ENCODE results near the gene POLE2. TPM values are rescaled to one million over a fixed set of nuclear protein-coding genes. Genes with fewer than 3 reads are reported as not detected.

Gene POLE2, protein sequence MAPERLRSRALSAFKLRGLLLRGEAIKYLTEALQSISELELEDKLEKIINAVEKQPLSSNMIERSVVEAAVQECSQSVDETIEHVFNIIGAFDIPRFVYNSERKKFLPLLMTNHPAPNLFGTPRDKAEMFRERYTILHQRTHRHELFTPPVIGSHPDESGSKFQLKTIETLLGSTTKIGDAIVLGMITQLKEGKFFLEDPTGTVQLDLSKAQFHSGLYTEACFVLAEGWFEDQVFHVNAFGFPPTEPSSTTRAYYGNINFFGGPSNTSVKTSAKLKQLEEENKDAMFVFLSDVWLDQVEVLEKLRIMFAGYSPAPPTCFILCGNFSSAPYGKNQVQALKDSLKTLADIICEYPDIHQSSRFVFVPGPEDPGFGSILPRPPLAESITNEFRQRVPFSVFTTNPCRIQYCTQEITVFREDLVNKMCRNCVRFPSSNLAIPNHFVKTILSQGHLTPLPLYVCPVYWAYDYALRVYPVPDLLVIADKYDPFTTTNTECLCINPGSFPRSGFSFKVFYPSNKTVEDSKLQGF
- total RNA-seq (2022; extraction: Qiagen RNA extraction; ENCODE audit: low read depth) = 8.3 to 15.6 TPM (median 13.8 TPM) in 5 replicates

DNA sequence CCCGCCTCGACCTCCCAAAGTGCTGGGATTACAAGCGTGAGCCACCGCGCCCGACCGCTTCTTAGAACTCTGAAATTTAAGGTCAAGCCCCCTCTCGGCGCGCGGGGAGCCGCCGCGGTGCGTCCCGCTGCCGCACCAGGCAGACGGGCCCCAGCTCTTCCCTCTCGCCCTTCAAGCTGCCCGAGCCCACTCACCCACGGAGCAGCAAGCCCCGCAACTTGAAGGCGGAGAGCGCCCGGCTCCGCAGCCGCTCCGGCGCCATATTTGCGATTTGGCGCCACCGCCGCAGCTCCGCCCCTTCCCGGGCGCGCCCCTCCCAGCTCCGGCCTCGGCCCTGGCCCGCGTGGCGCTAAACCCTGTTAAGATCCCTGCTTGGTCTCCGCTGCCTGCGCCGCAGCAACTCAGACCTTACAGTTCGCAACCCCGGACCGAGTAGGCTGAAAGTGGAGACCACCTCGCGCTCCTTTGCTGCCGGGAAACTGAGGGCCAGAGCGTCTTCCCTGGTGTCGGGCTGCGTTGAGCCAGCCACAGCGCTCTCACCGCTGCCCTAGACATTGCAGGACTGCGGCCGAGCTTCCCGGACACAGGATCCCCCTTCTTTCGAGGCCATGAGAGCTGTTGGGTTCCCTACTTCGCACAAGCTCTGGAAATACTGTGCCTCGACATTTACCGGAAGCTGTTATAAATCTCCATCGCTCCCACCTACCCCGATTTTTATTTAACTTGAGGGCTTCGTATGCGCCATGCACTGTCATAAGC, at the start of gene POLE2:
Gene POLE2 (minus strand): TSS at position 273 of the 759 bp plus-strand sequence. CDS start 11 bp downstream, at position 262.

DNA sequence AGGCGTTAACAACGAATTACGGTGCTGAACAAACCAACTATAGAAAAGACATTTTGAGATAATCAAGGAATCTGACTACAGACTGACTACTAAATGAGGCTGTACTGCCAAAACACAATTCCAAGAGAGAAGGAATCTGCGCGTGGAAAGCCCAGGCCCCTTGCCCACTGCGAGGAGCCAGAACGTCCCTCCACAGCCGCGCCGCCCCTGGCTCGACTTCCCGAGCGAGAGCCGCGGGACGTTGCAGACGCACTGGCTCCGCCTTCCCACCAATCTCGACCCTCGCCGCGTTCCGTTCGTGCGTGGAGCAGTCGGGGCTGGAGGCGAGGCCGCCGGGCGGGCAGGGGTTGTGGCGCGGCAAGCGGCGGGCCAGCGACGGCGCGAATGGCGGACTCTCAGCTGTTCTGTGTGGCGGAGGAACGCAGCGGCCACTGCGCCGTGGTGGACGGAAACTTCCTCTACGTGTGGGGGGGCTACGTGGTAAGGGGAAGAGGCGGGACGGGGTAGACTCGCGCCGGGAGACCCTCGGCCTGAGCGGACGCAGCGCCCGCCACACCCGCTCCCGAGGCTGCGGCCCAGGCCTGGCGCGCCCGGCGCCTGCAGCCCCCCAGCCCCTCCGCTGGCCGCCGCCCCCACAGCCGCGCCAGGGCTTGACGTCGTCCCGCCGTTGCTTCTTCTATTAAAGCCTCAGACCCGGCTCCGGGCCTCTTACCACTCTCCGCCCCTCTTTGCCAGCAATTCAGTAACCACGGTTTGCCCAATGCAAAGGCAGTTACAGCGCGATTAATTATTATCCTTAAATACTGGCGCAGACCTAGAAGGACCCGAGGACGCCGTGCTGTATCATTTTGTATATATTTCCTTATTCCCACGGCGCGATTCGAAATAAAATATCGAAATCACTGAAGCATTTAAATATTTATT, 5.1 kb upstream of the POLE2 start, which contains the start of gene KLHDC1:
Gene KLHDC1 (plus strand): TSS at position 310 of the 924 bp plus-strand sequence. CDS start 75 bp downstream, at position 385.

DNA sequence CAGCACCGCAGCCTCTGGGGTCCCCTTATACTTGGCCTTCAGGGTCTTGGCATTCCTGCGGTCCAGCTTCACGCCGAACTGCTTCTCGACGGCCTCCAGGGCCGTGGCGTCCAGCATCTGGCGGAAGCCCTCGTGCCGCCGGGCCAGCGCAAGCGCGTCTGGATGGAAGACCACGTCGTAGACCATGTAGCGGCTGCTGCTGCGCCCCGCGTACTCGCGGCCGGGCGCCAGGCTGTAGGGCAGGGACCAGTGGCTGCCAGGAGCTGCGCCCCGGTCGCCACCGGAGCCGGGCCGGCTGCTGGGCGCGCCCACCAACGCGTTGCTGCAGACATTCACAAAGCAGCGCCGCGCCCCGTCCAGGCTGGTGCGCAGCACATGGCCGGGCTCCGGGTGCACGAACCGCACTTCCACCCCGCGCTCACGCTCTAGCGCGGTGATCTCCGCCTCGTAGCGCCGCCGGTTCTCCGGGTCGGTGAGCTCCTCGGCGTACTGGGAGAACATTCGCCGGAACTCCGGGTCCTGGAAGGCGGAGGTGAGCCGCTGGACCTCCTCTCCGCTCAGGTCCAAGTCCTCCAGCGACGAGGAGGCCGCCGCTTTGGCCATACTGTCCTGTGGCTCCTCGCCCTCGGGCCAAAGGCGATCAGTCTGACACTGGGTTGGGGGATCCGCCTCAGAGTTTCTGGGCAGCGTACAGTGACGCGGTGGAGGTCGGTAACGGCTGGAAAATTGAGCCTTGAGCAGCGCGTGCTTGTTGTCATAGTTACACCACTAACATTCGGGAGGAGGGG, 53.3 kb downstream of the POLE2 start, which contains the start of gene DNAAF2:
Gene DNAAF2 (minus strand): TSS at position 698 of the 788 bp plus-strand sequence. CDS start 95 bp downstream, at position 603.

DNA sequence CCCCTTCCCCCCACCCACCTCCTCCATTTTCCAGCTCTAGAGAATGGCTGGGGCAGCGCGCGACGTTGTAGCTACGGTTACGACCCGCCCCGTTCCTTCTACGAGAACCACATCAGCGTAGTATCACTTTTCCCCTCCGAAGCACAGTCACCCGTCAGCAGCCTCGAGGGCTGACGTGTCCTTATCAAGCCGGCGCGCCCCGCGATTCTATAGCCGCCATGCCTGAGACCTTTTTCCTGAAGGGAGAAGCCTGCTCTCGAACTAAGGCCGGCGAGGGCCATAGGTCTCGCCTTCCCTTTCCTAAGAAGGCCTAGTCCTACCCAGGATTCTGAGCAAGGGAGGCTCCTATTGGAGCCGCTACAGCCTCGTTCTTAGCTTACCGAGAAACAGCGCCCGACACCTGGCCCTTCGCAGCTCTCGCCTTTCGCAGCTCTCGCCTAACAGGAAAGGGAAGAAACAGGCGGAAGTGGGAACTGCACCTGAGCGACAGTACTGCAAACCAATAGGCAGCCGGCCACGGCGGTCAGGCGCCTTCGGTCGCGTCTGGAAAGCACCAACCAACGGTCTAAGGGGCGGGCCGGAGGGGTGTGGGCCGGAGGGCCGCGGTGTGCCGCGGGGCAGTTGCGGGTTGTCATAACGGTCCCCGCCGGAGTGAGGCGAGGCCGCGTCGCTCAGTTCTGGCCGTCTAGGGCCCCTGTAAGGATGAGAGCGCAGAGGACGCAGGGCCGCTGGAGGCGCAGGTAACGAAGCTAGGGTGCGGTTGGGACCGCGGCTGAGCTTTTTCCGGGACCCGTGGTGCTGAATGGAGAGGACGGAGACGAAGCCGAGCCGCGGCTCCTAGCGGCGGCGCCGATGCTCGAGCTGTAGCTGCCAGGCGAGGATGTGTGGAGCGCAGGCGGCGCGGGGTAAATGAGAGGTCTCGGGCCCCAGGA, 67.6 kb downstream of the POLE2 start, which contains the start of the genes MGAT2 and RPL36AL:
Gene MGAT2 (plus strand): TSS at position 618 of the 932 bp plus-strand sequence. CDS start 470 bp downstream, outside the sequence.
Gene RPL36AL (minus strand): TSS at position 445 of the 932 bp plus-strand sequence. CDS start 1,522 bp downstream, outside the sequence.

DNA sequence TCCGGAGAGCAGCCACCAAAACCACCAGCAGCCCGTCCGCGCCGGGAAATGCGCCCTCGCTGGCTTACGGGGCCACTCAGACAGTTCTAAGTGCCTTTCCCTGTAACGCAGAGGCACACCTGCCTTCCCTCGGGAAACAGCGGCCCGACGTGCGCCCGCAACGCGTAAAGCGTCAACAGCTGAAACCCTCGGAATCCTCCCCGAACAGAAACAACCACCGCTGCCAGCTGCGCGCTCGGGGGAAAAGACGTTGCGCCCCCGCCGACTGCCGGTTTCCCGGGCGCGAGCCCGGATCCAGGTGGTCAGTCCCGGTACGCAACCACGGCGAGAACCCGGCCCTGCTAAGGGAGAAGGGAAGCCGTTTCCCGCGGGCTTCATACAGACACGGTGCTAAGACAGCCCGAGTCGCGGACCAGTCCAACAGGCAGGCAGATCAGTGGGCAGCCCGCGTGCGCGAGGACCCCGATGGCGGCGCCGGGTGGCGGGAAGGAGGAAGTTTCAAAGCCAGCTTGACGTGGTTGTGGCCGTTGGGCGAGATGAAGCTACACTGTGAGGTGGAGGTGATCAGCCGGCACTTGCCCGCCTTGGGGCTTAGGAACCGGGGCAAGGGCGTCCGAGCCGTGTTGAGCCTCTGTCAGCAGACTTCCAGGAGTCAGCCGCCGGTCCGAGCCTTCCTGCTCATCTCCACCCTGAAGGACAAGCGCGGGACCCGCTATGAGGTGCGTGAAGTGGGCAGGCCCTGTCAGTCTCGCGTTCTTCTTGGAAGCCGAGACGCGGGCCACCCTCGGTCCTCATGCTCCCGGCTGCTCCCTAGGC, 89.3 kb downstream of the POLE2 start, which contains the start of gene LRR1:
Gene LRR1 (plus strand): TSS at position 456 of the 816 bp plus-strand sequence. CDS start 81 bp downstream, at position 537.

Other genes with a start within 250 kb of the POLE2 start
- 4,168 to 5,184 TPM (median 4,607 TPM) in 5 replicates for gene RPS29, start 101.8 kb downstream of the POLE2 start, total RNA-seq (2022; extraction: Qiagen RNA extraction; ENCODE audit: low read depth)
- 33.2 to 48.6 TPM (median 47.9 TPM) in 5 replicates for gene LRR1, start 89.3 kb downstream of the POLE2 start, total RNA-seq (2022; extraction: Qiagen RNA extraction; ENCODE audit: low read depth)
- 408 to 540 TPM (median 439 TPM) in 5 replicates for gene RPL36AL, start 67.6 kb downstream of the POLE2 start, total RNA-seq (2022; extraction: Qiagen RNA extraction; ENCODE audit: low read depth)
- 39.9 to 52.4 TPM (median 49.0 TPM) in 5 replicates for gene MGAT2, start 67.4 kb downstream of the POLE2 start, total RNA-seq (2022; extraction: Qiagen RNA extraction; ENCODE audit: low read depth)
- 8.1 to 15.6 TPM (median 12.9 TPM) in 5 replicates for gene DNAAF2, start 53.0 kb downstream of the POLE2 start, total RNA-seq (2022; extraction: Qiagen RNA extraction; ENCODE audit: low read depth)
- gene KLHDC1, start 4.9 kb upstream of the POLE2 start, total RNA-seq (2022; extraction: Qiagen RNA extraction; ENCODE audit: low read depth) = 0.17 to 0.76 TPM (median 0.36 TPM) in 5 replicates
- gene KLHDC2, start 79.9 kb upstream of the POLE2 start, total RNA-seq (2022; extraction: Qiagen RNA extraction; ENCODE audit: low read depth) = 24.8 to 38.0 TPM (median 34.7 TPM) in 5 replicates
- gene NEMF, start 164.6 kb upstream of the POLE2 start, total RNA-seq (2022; extraction: Qiagen RNA extraction; ENCODE audit: low read depth) = 18.3 to 39.8 TPM (median 34.4 TPM) in 5 replicates
- gene ARF6, start 204.9 kb upstream of the POLE2 start, total RNA-seq (2022; extraction: Qiagen RNA extraction; ENCODE audit: low read depth) = 54.1 to 78.3 TPM (median 73.3 TPM) in 5 replicates